ENCODE measurements around the gene TSHZ3. TPM values are rescaled to one million over a fixed set of nuclear protein-coding genes. Genes with fewer than 3 reads are reported as not detected.

TSHZ3 gene
- total and polyA plus RNA-seq, 2 experiments from 2014 or later: 19.6 to 24.0 TPM

DNA sequence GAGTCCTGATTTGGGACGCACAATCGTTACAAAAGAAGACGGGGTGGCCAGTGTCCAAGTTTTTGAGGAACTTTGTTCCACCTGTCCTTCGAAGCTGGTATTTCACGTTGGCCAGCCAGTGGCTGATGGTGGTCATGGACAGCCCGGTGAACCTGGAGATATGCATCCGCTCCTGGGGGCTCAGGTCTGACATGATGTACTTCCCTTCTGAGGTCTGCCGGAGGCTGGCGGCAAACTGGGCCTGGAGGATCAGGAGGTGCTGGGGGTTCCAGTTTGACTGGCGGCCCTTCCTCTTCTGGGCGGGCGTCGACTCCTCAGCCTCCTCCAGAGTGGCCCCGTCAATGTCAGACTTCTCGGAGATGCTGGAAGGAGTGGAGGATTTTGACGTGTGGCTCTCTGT lies 72.4 kb downstream of the TSHZ3 start:
- TF ChIP-seq EZH2 (IDR thresholded peaks at IDR 0.05; ENCODE audit: insufficient read depth, poor library complexity, severe bottlenecking) (no peak), EZH2phosphoT487 (IDR thresholded peaks at IDR 0.05; ENCODE audit: insufficient read depth, low read depth) (no peak)
- Histone ChIP-seq H3K4me1 (ENCODE audit: insufficient read depth) (no peaks in the 10 kb centered on the region), H3K79me2 (ENCODE audit: insufficient read depth) (peaks cover 96% of the 10 kb centered on the region), H3K9me2 (ENCODE audit: insufficient read depth) (no peaks in the 10 kb centered on the region), H3F3A (ENCODE audit: insufficient read depth) (peaks cover 22% of the 10 kb centered on the region; the same call in 1 of the 2 replicates), H4K20me1 (ENCODE audit: insufficient read depth) (peaks cover 5% of the 10 kb centered on the region; the same call in 1 of the 2 replicates), H3K9me3 (ENCODE audit: low read depth) (no peaks in the 10 kb centered on the region), H3K27ac (no peak overlapping the region), H3K36me3 (ENCODE audit: low read depth) (peaks cover 39% of the 10 kb centered on the region), H2AFZ (no peak overlapping the region), H3K4me3 (no peak overlapping the region), H3K4me2 (ENCODE audit: unreplicated experiment) (no peak overlapping the region), H3K27me3 (replicated peaks; ENCODE audit: insufficient read depth) (no peaks in the 10 kb centered on the region), H3K9ac (no peak overlapping the region)
- in situ Hi-C loops (cut with MboI): no loop called here
- WGBS, 2 experiments (ENCODE audit: low coverage in 1 of 2, low lambda C conversion rate in 2 of 2, missing lambda C conversion rate in 2 of 2): 98 to 99% methylated on average over 15 to 16 of the region's 16 CpGs
- no peak for DNase-seq

- no peak overlapping the region for H3K27ac ChIP-seq
- in situ Hi-C loops (cut with MboI): no loop called here
- peaks cover 35% of the 10 kb centered on the region for H3K36me3 ChIP-seq (ENCODE audit: low read depth)
- no peak overlapping the region for H3K4me3 ChIP-seq
- no peak for DNase-seq
- H3K9ac ChIP-seq: no peak overlapping the region
- peaks cover 78% of the 10 kb centered on the region for H3K79me2 ChIP-seq (ENCODE audit: insufficient read depth)
- no peak for TF ChIP-seq EZH2 (IDR thresholded peaks at IDR 0.05; ENCODE audit: insufficient read depth, poor library complexity, severe bottlenecking)
- TF ChIP-seq EZH2phosphoT487 (IDR thresholded peaks at IDR 0.05; ENCODE audit: insufficient read depth, low read depth): no peak
- no peaks in the 10 kb centered on the region for H3K27me3 ChIP-seq (replicated peaks; ENCODE audit: insufficient read depth)
- no peaks in the 10 kb centered on the region for H3K9me3 ChIP-seq (ENCODE audit: low read depth)
- H3K9me2 ChIP-seq (ENCODE audit: insufficient read depth): no peaks in the 10 kb centered on the region
- H4K20me1 ChIP-seq (ENCODE audit: insufficient read depth): peaks cover 5% of the 10 kb centered on the region; the same call in 1 of the 2 replicates
- no peak overlapping the region for H3K4me2 ChIP-seq (ENCODE audit: unreplicated experiment)
- peaks cover 13% of the 10 kb centered on the region; the same call in 1 of the 2 replicates for H3K4me1 ChIP-seq (ENCODE audit: insufficient read depth)
- H2AFZ ChIP-seq: no peak overlapping the region
- 99 to 100% methylated on average over 2 of the region's 2 CpGs for WGBS, 2 experiments (ENCODE audit: low coverage in 1 of 2, low lambda C conversion rate in 2 of 2, missing lambda C conversion rate in 2 of 2)
- peaks cover 27% of the 10 kb centered on the region for H3F3A ChIP-seq (ENCODE audit: insufficient read depth)
Observed at GRCh38 chr19:31275068-31275334, 74.2 kb downstream of the TSHZ3 start.

- Histone ChIP-seq H3K27me3 (replicated peaks; ENCODE audit: insufficient read depth) (no peaks in the 10 kb centered on the region), H3K9me3 (ENCODE audit: low read depth) (no peaks in the 10 kb centered on the region), H3K27ac (no peak overlapping the region), H3K4me1 (ENCODE audit: insufficient read depth) (peaks cover 14% of the 10 kb centered on the region; the same call in 1 of the 2 replicates), H2AFZ (no peak overlapping the region), H3K9ac (no peak overlapping the region), H3F3A (ENCODE audit: insufficient read depth) (peaks cover 26% of the 10 kb centered on the region), H4K20me1 (ENCODE audit: insufficient read depth) (peaks cover 5% of the 10 kb centered on the region; the same call in 1 of the 2 replicates), H3K4me3 (no peak overlapping the region), H3K79me2 (ENCODE audit: insufficient read depth) (peaks cover 73% of the 10 kb centered on the region), H3K4me2 (ENCODE audit: unreplicated experiment) (no peak overlapping the region), H3K36me3 (ENCODE audit: low read depth) (peaks cover 32% of the 10 kb centered on the region), H3K9me2 (ENCODE audit: insufficient read depth) (no peaks in the 10 kb centered on the region)
- in situ Hi-C loops (cut with MboI): no loop called here
- WGBS, 2 experiments (ENCODE audit: low coverage in 1 of 2, low lambda C conversion rate in 2 of 2, missing lambda C conversion rate in 2 of 2): 91% methylated on average over 19 of the region's 19 CpGs
- TF ChIP-seq EZH2phosphoT487 (IDR thresholded peaks at IDR 0.05; ENCODE audit: insufficient read depth, low read depth) (no peak), EZH2 (IDR thresholded peaks at IDR 0.05; ENCODE audit: insufficient read depth, poor library complexity, severe bottlenecking) (no peak)
- no peak for DNase-seq
Observed at GRCh38 chr19:31274251-31275067, 74.8 kb downstream of the TSHZ3 start.

- H2AFZ ChIP-seq: no peak overlapping the region
- no peaks in the 10 kb centered on the region for H3K27me3 ChIP-seq (replicated peaks; ENCODE audit: insufficient read depth)
- no peak for DNase-seq
- peaks cover 22% of the 10 kb centered on the region for H3F3A ChIP-seq (ENCODE audit: insufficient read depth)
- H3K9me2 ChIP-seq (ENCODE audit: insufficient read depth): no peaks in the 10 kb centered on the region
- H3K27ac ChIP-seq: no peak overlapping the region
- H3K79me2 ChIP-seq (ENCODE audit: insufficient read depth): peaks cover 55% of the 10 kb centered on the region
- no peaks in the 10 kb centered on the region for H3K9me3 ChIP-seq (ENCODE audit: low read depth)
- no peak overlapping the region for H3K4me3 ChIP-seq
- WGBS, 2 experiments (ENCODE audit: low coverage in 1 of 2, low lambda C conversion rate in 2 of 2, missing lambda C conversion rate in 2 of 2): 95 to 96% methylated on average over 14 to 15 of the region's 15 CpGs
- H4K20me1 ChIP-seq (ENCODE audit: insufficient read depth): peaks cover 5% of the 10 kb centered on the region; the same call in 1 of the 2 replicates
- TF ChIP-seq EZH2 (IDR thresholded peaks at IDR 0.05; ENCODE audit: insufficient read depth, poor library complexity, severe bottlenecking) (no peak), EZH2phosphoT487 (IDR thresholded peaks at IDR 0.05; ENCODE audit: insufficient read depth, low read depth) (no peak)
- H3K9ac ChIP-seq: no peak overlapping the region
- peaks cover 25% of the 10 kb centered on the region for H3K36me3 ChIP-seq (ENCODE audit: low read depth)
- H3K4me2 ChIP-seq (ENCODE audit: unreplicated experiment): no peak overlapping the region
- in situ Hi-C loops (cut with MboI): no loop called here
- peaks cover 14% of the 10 kb centered on the region; the same call in 1 of the 2 replicates for H3K4me1 ChIP-seq (ENCODE audit: insufficient read depth)
Observed at GRCh38 chr19:31272583-31273106, 76.6 kb downstream of the TSHZ3 start.

Data from GM23248 (cell line).